Measurements from ENCODE around the gene NTN4. TPM values are rescaled to one million over a fixed set of nuclear protein-coding genes. Genes with fewer than 3 reads are reported as not detected.
A peak's percentile ranks its signal among the peaks of the same experiment; 100 is the strongest.
"Not testable (repeated sequence)": the region's sequence is repeated elsewhere in the genome, so short reads cannot be mapped to it uniquely, and the experiment has no call there.

The NTN4 gene
- not detected for polyA plus RNA-seq (ENCODE audit: low read depth in 6 of 6)

GRCh38 chr12:95790033-95790916 lies at the start of gene NTN4:
TSS of gene NTN4 (minus strand) at chr12:95790764. CDS start at chr12:95790309, 455 bp downstream.
- Mint-ChIP-seq H3K4me3 (peak within 1 kb of the TSS; percentile 84 to 93 (median 88)), H3K36me3 (no peaks in the 10 kb centered on the region), H3K4me1 (peaks cover 11 to 20% (median 16%) of the 10 kb centered on the region in 3 donors), H3K27ac (peak within 1 kb of the TSS in 3 of 6 donors; percentile 30 to 72 (median 59)), H3K27me3 (peaks cover 48 to 71% (median 59%) of the 10 kb centered on the region in 3 donors), H3K9me3 (no peaks in the 10 kb centered on the region)
- no peak for DNase-seq
- ATAC-seq (ENCODE audit: low read depth in 2 of 2), result peak; percentile 48 to 51

- H3K4me3 Mint-ChIP-seq, result peak overlapping the region in 1 of 8 donors; percentile 30
- H3K27me3 Mint-ChIP-seq, result peaks cover 15 to 26% (median 22%) of the 10 kb centered on the region in 3 donors
- DNase-seq, result no peak
- peaks cover 0 to 8% of the 10 kb centered on the region in 2 donors for H3K36me3 Mint-ChIP-seq
- peak; percentile 10 to 28 for ATAC-seq (ENCODE audit: low read depth in 2 of 2)
- H3K27ac Mint-ChIP-seq, result peak overlapping the region in 1 of 6 donors; percentile 38
- H3K9me3 Mint-ChIP-seq, result peaks cover 0 to 2% (median 0%) of the 10 kb centered on the region in 7 donors
- H3K4me1 Mint-ChIP-seq, result peaks cover 0 to 5% (median 0%) of the 10 kb centered on the region in 3 donors
Observed at GRCh38 chr12:95838125-95838524, 47.6 kb upstream of the NTN4 start.

GRCh38 chr12:95837240-95838038 lies 46.9 kb upstream of the NTN4 start:
- Mint-ChIP-seq H3K27ac (peak overlapping the region in 1 of 6 donors; percentile 38), H3K4me3 (peak overlapping the region in 1 of 8 donors; percentile 30), H3K27me3 (peaks cover 16 to 26% (median 25%) of the 10 kb centered on the region in 3 donors), H3K9me3 (no peaks in the 10 kb centered on the region), H3K4me1 (peaks cover 0 to 5% (median 0%) of the 10 kb centered on the region in 3 donors), H3K36me3 (peaks cover 0 to 8% of the 10 kb centered on the region in 2 donors)
- DNase-seq (no peak), ATAC-seq (ENCODE audit: low read depth in 2 of 2) (no peak)

- Mint-ChIP-seq H3K4me1 (peaks cover 0 to 5% (median 0%) of the 10 kb centered on the region in 3 donors), H3K9me3 (no peaks in the 10 kb centered on the region), H3K27ac (no peak overlapping the region), H3K36me3 (peaks cover 0 to 8% of the 10 kb centered on the region in 2 donors), H3K4me3 (no peak overlapping the region), H3K27me3 (peaks cover 18 to 31% (median 26%) of the 10 kb centered on the region in 3 donors)
- DNase-seq (no peak), ATAC-seq (ENCODE audit: low read depth in 2 of 2) (no peak)
Observed at GRCh38 chr12:95836630-95837239, 46.2 kb upstream of the NTN4 start.

- Mint-ChIP-seq H3K27ac (no peak overlapping the region), H3K9me3 (no peaks in the 10 kb centered on the region), H3K27me3 (peaks cover 18 to 31% (median 26%) of the 10 kb centered on the region in 3 donors), H3K4me3 (no peak overlapping the region), H3K36me3 (peaks cover 0 to 8% of the 10 kb centered on the region in 2 donors), H3K4me1 (peaks cover 0 to 5% (median 0%) of the 10 kb centered on the region in 3 donors)
- no peak for DNase-seq
- no peak for ATAC-seq (ENCODE audit: low read depth in 2 of 2)
Observed at GRCh38 chr12:95836185-95836609, 45.6 kb upstream of the NTN4 start.

- H3K27me3 Mint-ChIP-seq, result peaks cover 26 to 43% (median 26%) of the 10 kb centered on the region in 3 donors
- ATAC-seq (ENCODE audit: low read depth in 2 of 2) (no peak), DNase-seq (no peak)
- no peak overlapping the region for H3K27ac Mint-ChIP-seq
- no peak overlapping the region for H3K4me3 Mint-ChIP-seq
- H3K4me1 Mint-ChIP-seq, result peaks cover 0 to 5% (median 0%) of the 10 kb centered on the region in 3 donors
- H3K36me3 Mint-ChIP-seq, result peaks cover 0 to 8% of the 10 kb centered on the region in 2 donors
- no peaks in the 10 kb centered on the region for H3K9me3 Mint-ChIP-seq
Observed at GRCh38 chr12:95834572-95834971, 44.0 kb upstream of the NTN4 start.

GRCh38 chr12:95830335-95831089 lies 39.9 kb upstream of the NTN4 start:
- ATAC-seq (ENCODE audit: low read depth in 2 of 2) (no peak), DNase-seq (no peak)
- Mint-ChIP-seq H3K4me3 (no peak overlapping the region), H3K27ac (no peak overlapping the region), H3K27me3 (peaks cover 13 to 37% (median 23%) of the 10 kb centered on the region in 3 donors), H3K36me3 (no peaks in the 10 kb centered on the region), H3K9me3 (no peaks in the 10 kb centered on the region), H3K4me1 (no peaks in the 10 kb centered on the region)

GRCh38 chr12:95829395-95829794 lies 38.8 kb upstream of the NTN4 start:
- ATAC-seq (ENCODE audit: low read depth in 2 of 2), result no peak
- no peak overlapping the region for H3K4me3 Mint-ChIP-seq
- DNase-seq, result no peak
- H3K36me3 Mint-ChIP-seq, result no peaks in the 10 kb centered on the region
- H3K27me3 Mint-ChIP-seq, result peaks cover 15 to 41% (median 31%) of the 10 kb centered on the region in 3 donors
- H3K4me1 Mint-ChIP-seq, result no peaks in the 10 kb centered on the region
- no peak overlapping the region for H3K27ac Mint-ChIP-seq
- no peaks in the 10 kb centered on the region for H3K9me3 Mint-ChIP-seq

- H3K27me3 Mint-ChIP-seq, result peaks cover 24 to 39% (median 37%) of the 10 kb centered on the region in 3 donors
Observed at GRCh38 chr12:95820096-95820703, 29.6 kb upstream of the NTN4 start.

GRCh38 chr12:95815632-95816212 lies 25.2 kb upstream of the NTN4 start:
- H3K27ac Mint-ChIP-seq, result no peak overlapping the region
- H3K27me3 Mint-ChIP-seq, result peaks cover 27 to 41% (median 27%) of the 10 kb centered on the region in 3 donors
- no peak for DNase-seq

More at GRCh38 chr12:95820096-95820703, 29.6 kb upstream of the NTN4 start:
- no peaks in the 10 kb centered on the region for H3K9me3 Mint-ChIP-seq
- H3K36me3 Mint-ChIP-seq, result no peaks in the 10 kb centered on the region
- no peak overlapping the region for H3K27ac Mint-ChIP-seq
- no peak for ATAC-seq (ENCODE audit: low read depth in 2 of 2)
- H3K4me1 Mint-ChIP-seq, result no peaks in the 10 kb centered on the region
- H3K4me3 Mint-ChIP-seq, result no peak overlapping the region
- no peak for DNase-seq

GRCh38 chr12:95812155-95812554 lies 21.6 kb upstream of the NTN4 start:
- H3K4me1 Mint-ChIP-seq; H3K36me3 Mint-ChIP-seq; H3K27ac Mint-ChIP-seq; H3K9me3 Mint-ChIP-seq; DNase-seq; ATAC-seq (ENCODE audit: low read depth in 2 of 2); H3K4me3 Mint-ChIP-seq: not testable (repeated sequence)
- H3K27me3 Mint-ChIP-seq, result peaks cover 19 to 34% (median 32%) of the 10 kb centered on the region in 3 donors

More at GRCh38 chr12:95815632-95816212, 25.2 kb upstream of the NTN4 start:
- no peak for ATAC-seq (ENCODE audit: low read depth in 2 of 2)
- Mint-ChIP-seq H3K9me3 (no peaks in the 10 kb centered on the region), H3K36me3 (no peaks in the 10 kb centered on the region), H3K4me3 (no peak overlapping the region), H3K4me1 (no peaks in the 10 kb centered on the region)

- ATAC-seq (ENCODE audit: low read depth in 2 of 2) (no peak), DNase-seq (no peak)
- Mint-ChIP-seq H3K27ac (no peak overlapping the region), H3K4me1 (no peaks in the 10 kb centered on the region), H3K4me3 (no peak overlapping the region), H3K9me3 (no peaks in the 10 kb centered on the region), H3K36me3 (no peaks in the 10 kb centered on the region), H3K27me3 (peaks cover 29 to 45% (median 43%) of the 10 kb centered on the region in 3 donors)
Observed at GRCh38 chr12:95810411-95810810, 19.8 kb upstream of the NTN4 start.
